Mesenchymal stem cell (in vitro differentiated cells and primary cell): ENCODE results near the gene LSM11.

Experiments
- DNase-seq: peaks from one replicate; pipeline ENCODE4 v3.0.0-alpha.2; 2013
- H2AFZ ChIP-seq: one replicate; pipeline ENCODE4 v1.6.1; 2013; ENCODE audit warnings: low read depth, mild to moderate bottlenecking, control low read depth, inconsistent platforms, low read length, moderate library complexity
- H2AK5ac ChIP-seq: 2 replicates; pipeline ENCODE4 v1.6.1; 2013; ENCODE audit warnings: low read length, moderate library complexity, mild to moderate bottlenecking, inconsistent platforms; ENCODE audit not compliant: severe bottlenecking
- H2BK120ac ChIP-seq: one replicate; pipeline ENCODE4 v1.6.1; 2013; ENCODE audit warnings: low read depth, mild to moderate bottlenecking, inconsistent platforms, low read length, moderate library complexity
- H2BK12ac ChIP-seq, 2 experiments: one replicate each; pipeline ENCODE4 v1.6.1; 2013; ENCODE audit warnings: inconsistent platforms in 2 of 2, low read length in 2 of 2, mild to moderate bottlenecking in 2 of 2, moderate library complexity in 2 of 2, control low read depth in 1 of 2
- H2BK15ac ChIP-seq: one replicate; pipeline ENCODE4 v1.6.1; 2013; ENCODE audit warnings: mild to moderate bottlenecking, low read depth, inconsistent platforms; ENCODE audit not compliant: poor library complexity, severe bottlenecking
- H2BK5ac ChIP-seq: 2 replicates; pipeline ENCODE4 v1.6.1; 2013; ENCODE audit warnings: low read depth, mild to moderate bottlenecking, low read length, control low read depth, inconsistent platforms; ENCODE audit not compliant: poor library complexity, severe bottlenecking
- H3K14ac ChIP-seq, 2 experiments: one replicate each; pipeline ENCODE4 v1.6.1; 2013; ENCODE audit warnings: inconsistent platforms in 2 of 2, low read length in 2 of 2, control low read depth in 1 of 2, mild to moderate bottlenecking in 1 of 2, moderate library complexity in 1 of 2
- H3K18ac ChIP-seq, 2 experiments: one replicate each; pipeline ENCODE4 v1.6.1; 2013; ENCODE audit warnings: inconsistent platforms in 2 of 2, low read length in 2 of 2, control low read depth in 1 of 2, low read depth in 1 of 2, mild to moderate bottlenecking in 1 of 2
- H3K23ac ChIP-seq, 2 experiments: one replicate each; pipeline ENCODE4 v1.6.1; 2013; ENCODE audit warnings: inconsistent platforms in 2 of 2, low read length in 2 of 2, mild to moderate bottlenecking in 2 of 2, moderate library complexity in 2 of 2, control low read depth in 1 of 2
- H3K27ac ChIP-seq: 2 replicates; pipeline ENCODE4 v1.5.1; 2013; ENCODE audit warnings: mild to moderate bottlenecking, moderate library complexity, low read length, control low read depth, inconsistent platforms; ENCODE audit not compliant: poor library complexity, severe bottlenecking
- H3K27me3 ChIP-seq, 2 experiments: 2 replicates each; pipeline versions ENCODE4 v1.6.1 to v1.7.0; 2013; ENCODE audit warnings: low read length in 2 of 2, mild to moderate bottlenecking in 2 of 2, moderate library complexity in 2 of 2, control low read depth in 1 of 2, inconsistent platforms in 1 of 2; ENCODE audit not compliant: control insufficient read depth in 1 of 2, insufficient read depth in 1 of 2
- H3K36me3 ChIP-seq, 2 experiments: 2 replicates each; pipeline versions ENCODE4 v1.6.1 to v1.7.0; 2013; ENCODE audit warnings: low read length in 2 of 2, control low read depth in 1 of 2, inconsistent platforms in 1 of 2, low read depth in 1 of 2, mild to moderate bottlenecking in 1 of 2; ENCODE audit not compliant: insufficient read depth in 2 of 2, control insufficient read depth in 1 of 2
- H3K4ac ChIP-seq, 2 experiments: one replicate each; pipeline ENCODE4 v1.6.1; 2013; ENCODE audit warnings: inconsistent platforms in 2 of 2, low read length in 2 of 2, mild to moderate bottlenecking in 2 of 2, moderate library complexity in 2 of 2, control low read depth in 1 of 2, low read depth in 1 of 2
- H3K4me1 ChIP-seq: 2 replicates; pipeline ENCODE4 v1.6.1; 2013; ENCODE audit warnings: low read depth, low read length, control low read depth; ENCODE audit not compliant: control insufficient read depth, insufficient read depth
- H3K4me2 ChIP-seq: 2 replicates; pipeline ENCODE4 v1.6.1; 2013; ENCODE audit warnings: low read length, mild to moderate bottlenecking, inconsistent platforms; ENCODE audit not compliant: poor library complexity, severe bottlenecking
- H3K4me3 ChIP-seq, 2 experiments: 2 replicates each; pipeline versions ENCODE4 v1.5.1 to v1.7.0; 2013; ENCODE audit warnings: low read length in 2 of 2, mild to moderate bottlenecking in 2 of 2, control low read depth in 1 of 2, low read depth in 1 of 2; ENCODE audit not compliant: insufficient read depth in 1 of 2
- H3K79me1 ChIP-seq: replicated peaks from 2 replicates; pipeline ENCODE4 v1.6.1; 2013; ENCODE audit warnings: mild to moderate bottlenecking, control low read depth, low read length, inconsistent platforms; ENCODE audit not compliant: poor library complexity, severe bottlenecking
- H3K9ac ChIP-seq: 2 replicates; pipeline ENCODE4 v1.7.0; 2013; ENCODE audit warnings: mild to moderate bottlenecking, low read length, moderate library complexity
- H3K9me3 ChIP-seq: 2 replicates; pipeline ENCODE4 v1.7.0; 2013; ENCODE audit warnings: mild to moderate bottlenecking, low read length; ENCODE audit not compliant: control insufficient read depth
- H4K8ac ChIP-seq: one replicate; pipeline ENCODE4 v1.6.1; 2013; ENCODE audit warnings: inconsistent platforms, mild to moderate bottlenecking, low read length, moderate library complexity
- H4K91ac ChIP-seq: one replicate; pipeline ENCODE4 v1.6.1; 2013; ENCODE audit warnings: mild to moderate bottlenecking, low read length, inconsistent platforms
- WGBS: methylation state at CpG from one replicate; pipeline ENCODE4 v1.1.7; 2013; ENCODE audit warnings: mixed read lengths; 5-methylcytosine and 5-hydroxymethylcytosine counted together

Gene LSM11

GRCh38 chr5:157732130-157732514 is 11.4 kb upstream of the LSM11 start:
- WGBS, result 94% methylated on average over 5 of the region's 5 CpGs
- no peak overlapping the region for H3K14ac ChIP-seq
- H3K27ac ChIP-seq, result no peak overlapping the region
- H2AK5ac ChIP-seq, result no peak overlapping the region
- H3K9me3 ChIP-seq, result no peaks in the 10 kb centered on the region
- H3K4me1 ChIP-seq, result peaks cover 3% of the 10 kb centered on the region
- H4K91ac ChIP-seq, result no peak overlapping the region
- H2BK12ac ChIP-seq, result no peak overlapping the region
- peak overlapping the region in 1 of 2 experiments; percentile 83 for H3K18ac ChIP-seq
- no peak overlapping the region for H3K4ac ChIP-seq
- peak overlapping the region in 1 of 2 experiments; percentile 87 for H3K4me3 ChIP-seq
- peak overlapping the region; percentile 92 for H3K4me2 ChIP-seq
- DNase-seq, result no peak
- no peak overlapping the region for H2BK15ac ChIP-seq
- no peak overlapping the region for H2AFZ ChIP-seq
- H2BK120ac ChIP-seq, result no peak overlapping the region
- H4K8ac ChIP-seq, result no peak overlapping the region
- H3K79me1 ChIP-seq, result peaks cover 12% of the 10 kb centered on the region
- no peak overlapping the region for H3K23ac ChIP-seq
- H3K9ac ChIP-seq, result peak overlapping the region; percentile 92
- H3K36me3 ChIP-seq, result peaks cover 12 to 40% of the 10 kb centered on the region in 2 experiments
- no peaks in the 10 kb centered on the region for H3K27me3 ChIP-seq
- H2BK5ac ChIP-seq, result no peak overlapping the region

- Histone ChIP-seq H3K23ac (no peak overlapping the region), H3K18ac (no peak overlapping the region)
- WGBS, result 90% methylated on average over 5 of the region's 8 CpGs
These were observed 10.8 kb upstream of the LSM11 start for GRCh38 chr5:157732596-157733262.

GRCh38 chr5:157734436-157734835 is 9.1 kb upstream of the LSM11 start:
- H3K27ac ChIP-seq, result no peak overlapping the region
- no peaks in the 10 kb centered on the region for H3K27me3 ChIP-seq
- WGBS, result 93% methylated on average over 7 of the region's 7 CpGs

More at GRCh38 chr5:157732596-157733262, 10.8 kb upstream of the LSM11 start:
- peaks cover 3% of the 10 kb centered on the region for H3K4me1 ChIP-seq
- no peaks in the 10 kb centered on the region for H3K9me3 ChIP-seq
- peak; percentile 60 for DNase-seq
- no peak overlapping the region for H3K4me3 ChIP-seq
- H3K4me2 ChIP-seq, result no peak overlapping the region
- H2BK120ac ChIP-seq, result no peak overlapping the region
- H4K8ac ChIP-seq, result peak overlapping the region; percentile 71
- no peak overlapping the region for H2BK5ac ChIP-seq
- no peak overlapping the region for H2AFZ ChIP-seq
- no peaks in the 10 kb centered on the region for H3K27me3 ChIP-seq
- no peak overlapping the region for H2AK5ac ChIP-seq
- H2BK15ac ChIP-seq, result no peak overlapping the region
- H4K91ac ChIP-seq, result no peak overlapping the region
- peak overlapping the region in 1 of 2 experiments; percentile 67 for H3K4ac ChIP-seq
- H3K36me3 ChIP-seq, result peaks cover 14 to 46% of the 10 kb centered on the region in 2 experiments
- no peak overlapping the region for H3K27ac ChIP-seq
- no peak overlapping the region for H3K14ac ChIP-seq
- H3K9ac ChIP-seq, result peak overlapping the region; percentile 92
- H3K79me1 ChIP-seq, result peaks cover 12% of the 10 kb centered on the region
- H2BK12ac ChIP-seq, result no peak overlapping the region

GRCh38 chr5:157735991-157736390 is 7.5 kb upstream of the LSM11 start:
- H3K23ac ChIP-seq, result no peak overlapping the region
- H3K4ac ChIP-seq, result no peak overlapping the region
- H3K4me1 ChIP-seq, result peaks cover 3% of the 10 kb centered on the region
- H4K91ac ChIP-seq, result no peak overlapping the region
- H3K27ac ChIP-seq, result no peak overlapping the region
- H3K4me2 ChIP-seq, result no peak overlapping the region
- H2AK5ac ChIP-seq, result no peak overlapping the region
- H2BK12ac ChIP-seq, result no peak overlapping the region
- no peak for DNase-seq
- peaks cover 18 to 71% of the 10 kb centered on the region in 2 experiments for H3K36me3 ChIP-seq
- H2BK120ac ChIP-seq, result no peak overlapping the region
- H4K8ac ChIP-seq, result no peak overlapping the region
- no peaks in the 10 kb centered on the region for H3K27me3 ChIP-seq
- no peak overlapping the region for H3K9ac ChIP-seq
- 91% methylated on average over 6 of the region's 6 CpGs for WGBS
- H3K18ac ChIP-seq, result no peak overlapping the region
- no peaks in the 10 kb centered on the region for H3K9me3 ChIP-seq
- no peak overlapping the region for H2AFZ ChIP-seq
- H2BK5ac ChIP-seq, result no peak overlapping the region
- H3K14ac ChIP-seq, result no peak overlapping the region
- H2BK15ac ChIP-seq, result no peak overlapping the region
- no peak overlapping the region for H3K4me3 ChIP-seq
- H3K79me1 ChIP-seq, result peaks cover 12% of the 10 kb centered on the region

More at GRCh38 chr5:157734436-157734835, 9.1 kb upstream of the LSM11 start:
- no peak overlapping the region for H4K91ac ChIP-seq
- no peak overlapping the region for H3K18ac ChIP-seq
- no peak overlapping the region for H2AK5ac ChIP-seq
- H3K4me1 ChIP-seq, result peaks cover 3% of the 10 kb centered on the region
- H3K4me3 ChIP-seq, result no peak overlapping the region
- no peak overlapping the region for H2BK15ac ChIP-seq
- H2BK5ac ChIP-seq, result no peak overlapping the region
- H2BK120ac ChIP-seq, result no peak overlapping the region
- H2AFZ ChIP-seq, result no peak overlapping the region
- H3K4ac ChIP-seq, result no peak overlapping the region
- peaks cover 17 to 62% of the 10 kb centered on the region in 2 experiments for H3K36me3 ChIP-seq
- H4K8ac ChIP-seq, result no peak overlapping the region
- H3K23ac ChIP-seq, result no peak overlapping the region
- H3K14ac ChIP-seq, result no peak overlapping the region
- DNase-seq, result no peak
- no peaks in the 10 kb centered on the region for H3K9me3 ChIP-seq
- H3K9ac ChIP-seq, result no peak overlapping the region
- H3K79me1 ChIP-seq, result peaks cover 12% of the 10 kb centered on the region
- H3K4me2 ChIP-seq, result no peak overlapping the region
- H2BK12ac ChIP-seq, result peak overlapping the region in 1 of 2 experiments; percentile 30
